Hypothalamus (tissue), 51 donors: ENCODE results near the gene SLC24A1.

Source experiments
- DNase-seq, 51 donors: peaks; one replicate each; lab custom pipeline; 2025; lab: John Stamatoyannopoulos, UW

Gene SLC24A1

DNA sequence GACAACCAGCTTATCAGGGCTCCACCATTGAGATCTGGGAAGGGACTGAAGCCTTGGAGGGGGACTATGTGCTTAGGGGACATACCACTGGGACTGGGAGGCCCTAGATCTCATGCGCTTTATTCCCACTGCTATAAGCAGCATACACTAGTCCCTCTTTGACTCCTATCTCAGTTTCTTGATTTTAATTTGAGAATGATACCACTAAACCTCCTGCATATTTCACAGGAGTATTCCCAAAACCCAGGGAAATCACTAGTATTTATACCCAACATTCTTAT, 29.2 kb downstream of the SLC24A1 start:
- no peak for DNase-seq

DNA sequence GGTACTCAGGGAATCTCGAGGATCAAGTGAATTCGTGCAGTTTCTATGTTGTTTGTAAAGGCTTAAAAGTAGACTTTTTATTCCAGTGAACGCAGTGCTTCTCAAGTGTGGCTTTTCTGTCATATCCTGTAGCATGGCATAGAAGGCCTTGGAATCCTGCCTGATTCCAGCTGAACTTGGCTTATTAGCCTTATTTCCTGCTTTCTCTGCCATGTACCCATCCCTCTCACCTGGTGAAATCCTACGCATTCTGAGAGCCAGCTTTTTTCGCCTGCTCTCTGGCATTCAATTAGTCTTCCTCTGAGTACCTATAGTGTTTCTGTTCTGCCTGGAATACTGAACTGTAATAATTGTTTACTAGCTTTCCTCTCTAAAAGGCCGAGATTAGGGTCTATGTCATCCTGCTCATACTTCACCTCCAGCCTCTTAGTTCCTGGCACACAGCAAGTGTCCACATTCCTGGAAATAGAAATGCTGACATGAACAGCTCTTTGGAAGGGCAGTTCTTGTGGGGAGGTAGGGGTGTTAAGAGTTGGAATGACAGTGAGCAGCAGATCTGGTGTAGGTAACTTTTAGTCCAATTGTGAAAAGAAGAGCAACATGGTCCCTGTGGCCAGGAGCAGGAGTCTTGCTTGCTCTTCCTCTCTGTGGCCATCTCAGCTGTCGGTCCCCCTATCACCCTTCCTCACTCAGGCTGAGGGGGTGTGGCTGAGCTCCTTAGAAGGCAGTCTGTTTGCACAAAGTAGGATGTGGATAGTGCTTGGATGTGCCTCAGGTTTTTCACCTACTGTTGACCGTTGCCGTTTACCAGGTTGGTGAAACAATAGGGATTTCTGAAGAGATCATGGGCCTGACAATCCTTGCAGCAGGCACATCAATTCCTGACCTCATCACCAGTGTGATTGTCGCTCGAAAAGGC, 30.4 kb downstream of the SLC24A1 start:
- DNase-seq: no peak

DNA sequence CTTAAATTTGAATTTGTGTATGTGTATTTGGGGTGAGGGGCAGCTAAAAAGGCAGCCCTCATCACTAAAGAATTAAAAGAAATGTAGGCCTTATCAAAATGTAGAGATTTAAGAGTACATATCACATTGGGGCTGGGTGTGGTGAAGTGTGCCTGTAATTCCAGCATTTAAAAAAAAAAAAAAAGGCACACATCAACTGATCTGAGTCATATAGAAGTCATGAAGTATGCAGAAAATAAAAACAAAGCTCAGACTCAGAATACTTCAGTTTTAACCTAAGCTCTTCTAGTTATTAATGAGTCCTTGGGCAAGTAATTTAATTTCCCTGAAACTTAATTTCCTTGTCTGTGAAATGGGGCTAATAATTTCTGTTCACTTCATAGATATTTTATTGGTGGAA, 31.6 kb downstream of the SLC24A1 start:
- DNase-seq: no peak

DNA sequence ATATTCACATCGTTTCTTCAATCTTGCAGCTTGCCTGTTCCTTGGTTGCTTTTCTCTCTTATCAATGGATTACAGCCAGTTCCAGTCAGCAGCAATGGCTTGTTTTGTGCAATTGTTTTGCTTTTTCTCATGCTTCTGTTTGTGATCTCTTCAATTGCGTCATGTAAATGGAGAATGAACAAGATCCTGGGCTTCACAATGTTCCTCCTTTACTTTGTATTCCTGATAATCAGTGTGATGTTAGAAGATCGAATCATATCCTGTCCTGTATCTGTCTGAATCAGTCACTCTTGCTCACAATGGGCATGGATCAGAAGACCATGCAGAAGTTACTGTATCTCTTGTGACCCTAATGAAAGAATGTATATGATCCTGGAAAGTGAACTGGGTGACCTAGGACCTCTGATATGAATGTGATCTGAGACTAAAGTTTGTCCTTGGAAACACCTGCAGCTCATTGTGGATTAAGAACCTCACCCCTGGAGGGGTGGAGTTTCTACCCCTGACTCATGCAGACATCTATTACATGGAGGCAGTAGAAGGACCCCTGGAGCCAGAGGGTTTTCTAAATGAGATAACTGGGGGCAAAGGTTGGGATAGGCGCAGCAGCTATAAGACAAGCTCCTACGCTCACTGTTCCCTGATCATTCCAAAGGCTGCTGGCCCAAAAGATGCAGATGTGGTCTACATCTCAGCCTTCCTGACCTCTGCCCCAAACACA, 32.2 kb downstream of the SLC24A1 start:
- DNase-seq: no peak

- no peak for DNase-seq
Measured at GRCh38 chr15:65655026-65655425, 33.3 kb downstream of the SLC24A1 start.

DNA sequence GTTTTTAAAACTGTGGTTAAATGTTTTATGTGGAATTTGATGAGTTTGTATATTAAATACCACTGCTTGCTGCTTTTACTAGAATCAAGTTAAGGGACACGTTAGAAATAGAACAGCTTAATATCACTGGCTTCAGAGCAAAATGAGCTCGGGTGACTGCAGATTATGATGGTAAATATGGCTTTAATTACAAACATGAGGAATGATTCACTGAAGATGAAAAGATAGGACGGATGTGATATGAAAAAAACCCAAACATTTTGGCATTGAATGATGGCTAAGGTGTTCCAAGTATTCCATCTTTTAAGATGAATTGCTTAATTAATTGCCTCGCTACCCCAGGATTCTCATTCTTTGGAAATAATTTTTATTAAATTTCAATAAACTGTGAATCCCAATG, 33.7 kb downstream of the SLC24A1 start:
- no peak for DNase-seq

- DNase-seq: no peak
Measured at GRCh38 chr15:65659502-65660052, 37.8 kb downstream of the SLC24A1 start.

- no peak for DNase-seq
Measured at GRCh38 chr15:65660927-65661326, 39.2 kb downstream of the SLC24A1 start.

DNA sequence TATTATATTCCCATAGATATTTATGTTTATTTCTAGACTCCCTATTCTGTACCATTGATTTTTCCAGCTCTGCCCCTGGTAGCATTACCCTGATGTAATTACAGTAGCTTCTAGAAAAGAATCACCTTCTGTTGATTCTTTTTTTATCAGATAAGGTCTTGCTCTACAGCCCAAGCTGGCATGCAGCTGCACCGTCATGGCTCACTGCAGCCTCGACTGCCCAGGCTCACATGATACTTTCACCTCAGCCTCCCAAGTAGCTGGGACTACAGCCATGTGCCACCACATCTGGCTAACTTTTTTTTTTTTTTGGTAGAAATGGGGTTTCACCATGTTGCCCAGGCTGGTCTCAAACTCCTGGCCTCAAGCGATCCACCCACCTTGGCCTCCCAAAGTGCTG, 41.8 kb downstream of the SLC24A1 start:
- DNase-seq: no peak

- peak in 3 of 51 donors; percentile 2 to 26 (median 21) for DNase-seq
Measured at GRCh38 chr15:65666257-65666656, 44.5 kb downstream of the SLC24A1 start.

GRCh38 chr15:65675551-65675950, 53.8 kb downstream of the SLC24A1 start:
- DNase-seq: no peak

GRCh38 chr15:65676123-65676522, 54.4 kb downstream of the SLC24A1 start:
- DNase-seq: no peak

GRCh38 chr15:65680544-65680943, 58.8 kb downstream of the SLC24A1 start:
- no peak for DNase-seq

DNA sequence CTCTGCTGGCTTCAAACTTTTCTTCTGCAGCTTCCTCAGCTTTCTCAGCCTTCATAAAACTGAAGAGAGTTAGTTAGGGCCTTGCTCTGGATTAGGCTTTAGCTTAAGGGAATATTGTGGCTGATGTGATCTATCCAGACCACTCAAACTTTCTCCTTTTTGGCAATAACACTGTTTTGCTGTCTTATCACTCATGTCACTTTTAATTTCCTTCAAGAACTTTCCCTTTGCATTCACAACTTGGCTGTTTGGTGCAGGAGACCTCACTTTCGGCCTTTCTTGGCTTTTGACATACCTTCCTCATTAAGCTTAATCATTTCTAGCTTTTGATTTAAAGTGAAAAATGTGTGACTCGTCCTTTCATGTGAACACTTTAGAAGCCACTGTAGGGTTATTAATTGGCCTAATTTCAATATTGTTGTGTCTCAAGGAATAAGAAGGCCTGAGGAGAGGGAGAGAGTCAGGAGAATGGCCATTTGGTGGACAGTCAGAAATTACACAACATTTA, 60.7 kb downstream of the SLC24A1 start:
- DNase-seq: no peak

DNA sequence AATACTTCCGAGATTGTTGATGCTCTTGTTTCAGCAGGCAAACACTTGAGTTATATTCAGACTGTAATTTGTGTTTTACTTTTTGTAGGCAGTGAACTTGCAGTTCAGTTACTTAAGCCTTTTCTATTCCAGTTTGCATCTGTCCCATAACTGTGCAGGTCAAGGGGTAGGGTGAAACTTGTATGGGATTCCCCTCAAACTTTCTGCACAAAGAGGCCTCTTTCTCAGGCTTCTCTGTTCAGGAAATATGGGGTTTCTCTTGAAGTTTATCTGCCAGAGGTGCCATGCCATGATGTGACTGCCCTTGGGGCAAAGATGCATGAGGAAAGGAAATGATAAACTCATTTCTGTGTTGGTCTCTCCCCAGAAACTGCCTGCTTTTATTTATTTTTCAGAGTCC, 66.7 kb downstream of the SLC24A1 start:
- no peak for DNase-seq

GRCh38 chr15:65690173-65690572, 68.4 kb downstream of the SLC24A1 start:
- no peak for DNase-seq

DNA sequence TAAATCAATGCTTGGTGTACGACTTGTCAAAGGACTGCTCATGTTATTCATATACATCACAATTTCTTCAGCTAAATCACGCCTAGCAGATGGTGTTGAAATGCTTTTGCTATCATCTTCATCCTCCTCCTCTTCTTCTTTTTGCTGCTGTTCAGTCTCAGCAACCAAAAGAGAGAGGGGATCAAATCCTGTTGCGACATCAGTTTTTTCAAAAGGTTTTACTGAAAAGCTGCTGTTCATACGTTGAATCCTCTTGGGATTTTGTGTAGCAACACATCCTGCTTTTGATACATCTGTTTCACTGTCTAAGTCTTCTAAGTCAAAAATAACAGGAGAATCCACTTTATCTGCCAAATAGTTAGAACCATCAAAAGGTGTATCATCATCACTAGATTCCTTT, 69.0 kb downstream of the SLC24A1 start:
- no peak for DNase-seq

DNA sequence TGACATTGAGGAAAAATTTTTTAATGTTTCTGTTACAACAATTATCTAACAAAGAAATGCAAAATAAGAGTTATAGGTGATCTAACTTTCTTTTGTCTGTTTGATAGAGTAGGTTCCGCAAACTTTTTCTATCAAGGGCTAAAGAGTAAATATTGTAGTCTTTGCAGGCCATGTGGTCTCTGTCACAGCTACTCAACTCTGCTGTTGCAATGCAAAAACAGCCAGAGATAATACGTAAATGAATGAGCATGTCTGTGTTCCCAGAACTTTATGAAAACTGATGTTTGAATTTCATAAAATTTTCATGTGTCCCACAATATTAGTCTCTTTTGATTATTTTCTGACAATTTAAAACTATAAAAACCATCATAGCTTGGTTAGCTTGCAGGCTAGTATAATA, 73.3 kb downstream of the SLC24A1 start:
- DNase-seq: no peak
